Peyer's patch (tissue), 4 donors: ENCODE results near the gene MAD1L1. TPM values are rescaled to one million over a fixed set of nuclear protein-coding genes. Genes with fewer than 3 reads are reported as not detected.
"Not testable (repeated sequence)": the region's sequence is repeated elsewhere in the genome, so short reads cannot be mapped to it uniquely, and the experiment has no call there.

Source experiments
- DNase-seq, 3 donors: peaks; one replicate each; pipeline ENCODE4 v3.0.0-alpha.2; 2017 to 2019
- H3K27ac ChIP-seq, 4 donors: fragments of 200-600 bp; sonication (generic); one replicate each; pipeline ENCODE4 v1.5.1; 2016 to 2019
- H3K27me3 ChIP-seq, 2 donors: fragments of 200-600 bp; sonication (generic); one replicate each; pipeline ENCODE4 v1.5.1; 2019
- H3K36me3 ChIP-seq, 3 donors: fragments of 200-600 bp; sonication (generic); one replicate each; pipeline ENCODE4 v1.5.1; 2016 to 2019
- H3K4me1 ChIP-seq, 4 donors: fragments of 200-600 bp; sonication (generic); one replicate each; pipeline ENCODE4 v1.5.1; 2016 to 2019
- H3K4me3 ChIP-seq, 4 donors: fragments of 200-600 bp; sonication (generic); 1 replicate in 3 of 4; 2 replicates in 1 of 4; pipeline ENCODE4 v1.5.1; 2016 to 2019; ENCODE audit warnings: mild to moderate bottlenecking in 1 of 4
- H3K9me3 ChIP-seq, 4 donors: fragments of 200-600 bp; sonication (generic); one replicate each; pipeline ENCODE4 v1.5.1; 2016 to 2019; ENCODE audit warnings: mild to moderate bottlenecking in 1 of 4
- CTCF ChIP-seq, 6 experiments: fragments of 450-650 bp in 4 of 6; fragments of 200-600 bp in 2 of 6; sonication (generic) in 1 of 6; IDR thresholded peaks; one replicate each; pipeline ENCODE4 v1.5.1; 2017 to 2019; ENCODE audit warnings: antibody characterized with exemption in 6 of 6, mild to moderate bottlenecking in 3 of 6, moderate library complexity in 1 of 6
- POLR2A ChIP-seq, 2 donors: fragments of 450-650 bp; IDR thresholded peaks; one replicate each; pipeline ENCODE4 v1.5.1; 2017; ENCODE audit warnings: antibody characterized with exemption in 2 of 2, mild to moderate bottlenecking in 2 of 2, moderate library complexity in 2 of 2
- total RNA-seq, 4 donors: library from RNA; depleted of rRNA; stranded (reverse); fragments of >200 nt; gene quantifications; one replicate each; pipeline ENCODE4 v1.1.0, GENCODE V29; 2016

MAD1L1 gene
- total RNA-seq, 4 donors from 2014 or later: 43.9 to 417 (median 59.1) TPM

- Histone ChIP-seq H3K4me1 (no peaks in the 10 kb centered on the region), H3K4me3 (no peak overlapping the region), H3K27me3 (no peaks in the 10 kb centered on the region), H3K36me3 (no peaks in the 10 kb centered on the region), H3K27ac (no peak overlapping the region), H3K9me3 (no peaks in the 10 kb centered on the region)
- TF ChIP-seq CTCF (IDR thresholded peaks at IDR 0.05) (peak in 2 of 6 experiments; percentile 14 to 26), POLR2A (IDR thresholded peaks at IDR 0.05) (no peak)
- peak in 2 of 3 donors; percentile 49 to 68 for DNase-seq
Observed at GRCh38 chr7:1842321-1843221, 390.2 kb downstream of the MAD1L1 start.

- not testable (repeated sequence) for H3K27ac ChIP-seq, H3K27me3 ChIP-seq, H3K4me3 ChIP-seq, H3K36me3 ChIP-seq, H3K4me1 ChIP-seq, H3K9me3 ChIP-seq
- peak in 2 of 3 donors; percentile 29 to 38 for DNase-seq
Observed at GRCh38 chr7:1841286-1842021, 391.3 kb downstream of the MAD1L1 start.

- not testable (repeated sequence) for H3K4me1 ChIP-seq, H3K27ac ChIP-seq, H3K9me3 ChIP-seq, H3K36me3 ChIP-seq, H3K4me3 ChIP-seq, H3K27me3 ChIP-seq
- peak in 2 of 3 donors; percentile 19 to 31 for DNase-seq
Observed at GRCh38 chr7:1840744-1841143, 392.0 kb downstream of the MAD1L1 start.

GRCh38 chr7:1839701-1840100 lies 393.0 kb downstream of the MAD1L1 start:
- Histone ChIP-seq H3K9me3 (no peaks in the 10 kb centered on the region), H3K4me1 (no peaks in the 10 kb centered on the region), H3K27me3 (no peaks in the 10 kb centered on the region), H3K4me3 (no peak overlapping the region), H3K36me3 (no peaks in the 10 kb centered on the region), H3K27ac (no peak overlapping the region)
- DNase-seq: peak in 1 of 3 donors; percentile 28
- TF ChIP-seq CTCF (IDR thresholded peaks at IDR 0.05): no peak

- not testable (repeated sequence) for H3K27ac ChIP-seq, H3K4me1 ChIP-seq, H3K27me3 ChIP-seq, H3K4me3 ChIP-seq, DNase-seq, H3K9me3 ChIP-seq, H3K36me3 ChIP-seq
Observed at GRCh38 chr7:1838911-1839531, 393.7 kb downstream of the MAD1L1 start.

GRCh38 chr7:1838544-1838872 lies 394.2 kb downstream of the MAD1L1 start:
- DNase-seq: peak in 2 of 3 donors; percentile 27 to 37
- H3K27me3 ChIP-seq, H3K36me3 ChIP-seq, H3K27ac ChIP-seq, H3K9me3 ChIP-seq, H3K4me1 ChIP-seq, H3K4me3 ChIP-seq: not testable (repeated sequence)

GRCh38 chr7:1837696-1838543 lies 394.8 kb downstream of the MAD1L1 start:
- not testable (repeated sequence) for H3K36me3 ChIP-seq, H3K27ac ChIP-seq, H3K9me3 ChIP-seq, H3K4me1 ChIP-seq, H3K4me3 ChIP-seq, H3K27me3 ChIP-seq
- DNase-seq: peak in 2 of 3 donors; percentile 22 to 24

- not testable (repeated sequence) for DNase-seq, H3K27ac ChIP-seq, H3K4me3 ChIP-seq, H3K36me3 ChIP-seq, H3K4me1 ChIP-seq, H3K27me3 ChIP-seq, H3K9me3 ChIP-seq
Observed at GRCh38 chr7:1831933-1832535, 400.7 kb downstream of the MAD1L1 start.

- DNase-seq, H3K9me3 ChIP-seq, H3K27me3 ChIP-seq, H3K4me1 ChIP-seq, H3K4me3 ChIP-seq, H3K27ac ChIP-seq, H3K36me3 ChIP-seq: not testable (repeated sequence)
Observed at GRCh38 chr7:1831471-1831870, 401.3 kb downstream of the MAD1L1 start.

GRCh38 chr7:1829668-1830067 lies 403.1 kb downstream of the MAD1L1 start:
- H3K27me3 ChIP-seq, H3K9me3 ChIP-seq, H3K4me3 ChIP-seq, H3K36me3 ChIP-seq, H3K4me1 ChIP-seq, H3K27ac ChIP-seq, DNase-seq: not testable (repeated sequence)
